NCI-H128 (cell line): Measurements from ENCODE around the gene FOXF2.

ENCODE experiments used
- DNase-seq: peaks from one replicate; lab custom pipeline; 2025; ENCODE audit not compliant: unreplicated experiment; lab: John Stamatoyannopoulos, UW

Gene FOXF2

DNA sequence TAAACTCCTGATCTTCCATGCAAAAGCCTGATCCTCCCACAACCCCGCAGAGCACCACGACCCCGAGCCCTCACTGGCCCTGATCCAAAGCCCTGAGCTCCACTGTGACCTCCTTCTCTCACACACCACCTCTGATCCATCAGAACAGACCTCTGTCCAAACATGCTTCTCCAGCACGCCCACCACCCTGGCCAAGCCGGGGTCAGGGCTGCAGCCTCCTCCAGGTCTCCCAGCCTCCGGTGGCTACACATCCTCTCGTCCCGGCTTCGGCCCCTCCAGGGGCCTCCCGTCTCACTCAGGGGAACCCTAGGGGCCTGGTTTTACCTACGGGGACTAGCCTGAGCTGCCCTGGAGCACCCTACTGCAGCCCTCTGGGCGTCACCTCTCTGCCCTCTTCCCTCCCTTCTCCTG lies 49.1 kb downstream of the FOXF2 start:
- no peak for DNase-seq

GRCh38 chr6:1439349-1439748 lies 50.0 kb downstream of the FOXF2 start:
- no peak for DNase-seq

DNA sequence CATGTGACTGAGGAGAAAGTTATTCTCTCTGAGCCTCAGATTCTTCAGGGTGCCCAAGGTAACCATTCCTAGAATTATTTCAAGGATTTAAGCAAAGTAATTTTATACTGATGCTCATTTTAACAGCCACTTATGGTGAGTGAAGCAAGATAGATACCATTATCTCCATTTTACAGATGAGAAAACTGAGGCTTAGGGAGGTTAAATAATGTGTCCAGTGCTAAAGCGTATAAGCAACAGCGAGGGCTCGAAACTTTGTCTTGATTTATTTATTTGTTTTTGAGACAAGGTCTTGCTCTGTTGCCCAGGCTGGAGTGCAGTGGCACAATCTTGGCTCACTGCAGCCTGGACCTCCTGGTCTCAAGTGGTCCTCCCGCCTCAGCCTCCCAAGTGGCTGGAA lies 53.6 kb downstream of the FOXF2 start:
- no peak for DNase-seq
